ENCODE measurements around the gene GNRH2. TPM values are rescaled to one million over a fixed set of nuclear protein-coding genes. Genes with fewer than 3 reads are reported as not detected.

The GNRH2 gene
- total and polyA plus RNA-seq, 2 of the 8 experiments (the other 6 are each of a cell fraction or from before 2014, with no cell fraction given) = 0.09 to 0.82 TPM

DNA sequence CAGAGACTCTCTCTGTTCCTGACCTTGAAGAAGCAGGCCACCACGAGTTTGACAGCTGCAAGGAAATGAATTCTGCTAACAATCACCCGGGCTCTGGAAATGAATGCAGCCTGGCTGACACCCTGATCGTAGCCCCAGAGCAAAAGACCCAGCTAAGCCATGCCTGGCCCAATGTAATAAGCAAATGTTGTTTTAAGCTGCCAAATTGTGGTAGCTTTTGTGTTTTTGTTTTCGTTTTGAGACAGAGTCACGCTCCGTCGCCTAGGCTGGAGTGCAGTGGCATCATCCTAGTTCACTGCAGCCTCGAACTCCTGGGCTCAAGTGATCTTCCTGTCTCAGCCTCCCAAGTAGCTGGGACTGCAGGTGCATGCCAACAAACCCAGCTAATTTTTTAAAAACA is 24.7 kb downstream of the GNRH2 start:
- Histone ChIP-seq H3K9me3 (ENCODE audit: insufficient read depth in 2 of 2, low read depth in 1 of 2, low read length in 1 of 2) (peaks cover 0 to 2% of the 10 kb centered on the region in 2 experiments; a peak in 1 of 4 replicates), H3K4me1 (replicated peaks in 1 of 4; ENCODE audit: control insufficient read depth in 3 of 4, insufficient read depth in 4 of 4, low read length in 3 of 4) (peaks cover 0 to 8% (median 3%) of the 10 kb centered on the region in 4 experiments; a peak in 5 of 7 replicates), H3K4me3 (ENCODE audit: extremely low read depth in 1 of 4, insufficient read depth in 2 of 4, low read depth in 3 of 4, low read length in 4 of 4) (no peak overlapping the region), H2BK5ac (ENCODE audit: low read depth, low read length) (no peak overlapping the region), H3K18ac (ENCODE audit: extremely low read depth, low read length) (no peak overlapping the region), H4K8ac (ENCODE audit: extremely low read depth, insufficient read depth, low read length) (no peak overlapping the region; the same call in 1 of the 2 replicates), H3K56ac (replicated peaks; ENCODE audit: insufficient read length, low read depth, low read length) (no peak overlapping the region), H3K4me2 (ENCODE audit: insufficient read depth in 1 of 2, low read depth in 2 of 2, low read length in 2 of 2) (no peak overlapping the region), H3K79me1 (ENCODE audit: low read depth, low read length) (no peaks in the 10 kb centered on the region), H4K91ac (replicated peaks; ENCODE audit: insufficient read length, low read length) (no peak overlapping the region), H2AK5ac (ENCODE audit: low read depth, low read length) (no peak overlapping the region), H2BK120ac (replicated peaks; ENCODE audit: low read depth, low read length) (no peak overlapping the region), H3K79me2 (ENCODE audit: control insufficient read depth in 1 of 2, insufficient read depth in 2 of 2, low read length in 2 of 2) (no peaks in the 10 kb centered on the region), H2BK12ac (ENCODE audit: low read depth, low read length) (no peak overlapping the region), H3K23me2 (ENCODE audit: low read depth, low read length) (peaks cover 3% of the 10 kb centered on the region; the same call in 1 of the 2 replicates), H3K9ac (replicated peaks in 1 of 4; ENCODE audit: extremely low read depth in 1 of 4, low read depth in 3 of 4, low read length in 3 of 4) (no peak overlapping the region), H3K36me3 (ENCODE audit: control insufficient read depth in 2 of 4, insufficient read depth in 4 of 4, low read length in 3 of 4) (no peaks in the 10 kb centered on the region), H3K23ac (ENCODE audit: insufficient read length) (no peak overlapping the region), H3K27me3 (replicated peaks in 1 of 4; ENCODE audit: control insufficient read depth in 3 of 4, extremely low read depth in 1 of 4, insufficient read depth in 3 of 4, low read length in 3 of 4) (peaks cover 11 to 27% (median 22%) of the 10 kb centered on the region in 4 experiments), H3K4ac (replicated peaks; ENCODE audit: insufficient read length, low read depth, low read length) (no peak overlapping the region), H3K14ac (ENCODE audit: insufficient read length) (no peak overlapping the region), H2AFZ (ENCODE audit: low read length) (no peak overlapping the region), H4K20me1 (replicated peaks in 1 of 2; ENCODE audit: control insufficient read depth in 1 of 2, insufficient read depth in 2 of 2, low read length in 2 of 2) (no peaks in the 10 kb centered on the region), H4K5ac (ENCODE audit: insufficient read length, low read depth, low read length) (no peak overlapping the region), H2BK20ac (ENCODE audit: low read length) (no peak overlapping the region), H2BK15ac (ENCODE audit: low read length) (no peak overlapping the region), H3K27ac (ENCODE audit: low read depth, low read length) (no peak overlapping the region)
- POLR2A ChIA-PET (ENCODE audit: partially characterized antibody) = interaction anchor here (0.8 kb wide), 1 partner anchor 22 kb away, joined by 5 read pairs; no protein-coding TSS in a partner anchor
- CTCF ChIA-PET (ENCODE audit: partially characterized antibody) = interaction anchor here (0.6 to 4.6 kb wide), 4 partner anchors 11 to 943 kb away, joined by 3 to 23 read pairs (median 11); no protein-coding TSS in a partner anchor
- DNase-seq (ENCODE audit: low read depth in 1 of 2, low spot score in 2 of 2) (no peak), FAIRE-seq (no peak)
- TF ChIP-seq SIN3A (conservative IDR thresholded peaks at IDR 0.05 in 1 of 2, IDR thresholded peaks at IDR 0.05 in 1 of 2; ENCODE audit: low read depth in 1 of 2, low read length in 2 of 2) = no peak
- no peak for TF ChIP-seq SRF (IDR thresholded peaks at IDR 0.05; ENCODE audit: low read depth, low read length)
- no peak for TF ChIP-seq HDAC6 (IDR thresholded peaks at IDR 0.05; ENCODE audit: low read depth, low read length)
- no peak for TF ChIP-seq CBX5 (IDR thresholded peaks at IDR 0.05; ENCODE audit: low read depth, low read length)
- no peak for TF ChIP-seq KDM1A (IDR thresholded peaks at IDR 0.05; ENCODE audit: borderline replicate concordance, low read length)
- no peak for TF ChIP-seq SIRT6 (IDR thresholded peaks at IDR 0.05; ENCODE audit: low read length)
- TF ChIP-seq POU5F1 (IDR thresholded peaks at IDR 0.05; ENCODE audit: low read depth, low read length) = no peak
- 94% methylated on average over 8 of the region's 8 CpGs; no CpG with 5 or more reads in 1 of the 2 experiments for WGBS, 2 experiments (ENCODE audit: extremely low coverage in 1 of 2, insufficient coverage in 1 of 2, insufficient read length in 1 of 2, insufficient replicate concordance in 2 of 2, low coverage in 1 of 2, low lambda C conversion rate in 2 of 2, missing lambda C conversion rate in 1 of 2)

All from H1 (cell line).